ENCODE results near the gene EPHA5.

DNA sequence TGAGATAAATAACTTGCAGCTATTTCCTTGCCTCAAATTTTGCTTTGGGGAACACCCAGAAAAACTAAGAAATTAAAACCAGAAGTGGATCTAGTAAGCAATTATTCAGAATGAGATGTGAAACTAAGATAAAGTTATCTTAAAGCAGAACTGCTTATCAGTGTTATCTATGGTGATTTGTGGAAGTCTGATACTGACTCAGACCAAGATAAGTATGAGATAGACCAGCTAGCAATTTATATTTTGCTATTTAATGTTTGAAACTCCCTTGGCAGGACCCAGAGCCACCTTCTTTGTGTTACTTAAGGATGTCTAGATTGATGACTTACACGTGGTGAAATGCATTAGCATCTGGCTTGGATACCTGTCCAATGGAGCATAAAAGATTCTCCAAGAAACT, 368.1 kb downstream of the EPHA5 start:
- no peak for TF ChIP-seq POLR2A (IDR thresholded peaks at IDR 0.05)
- TF ChIP-seq, protein P1, sequence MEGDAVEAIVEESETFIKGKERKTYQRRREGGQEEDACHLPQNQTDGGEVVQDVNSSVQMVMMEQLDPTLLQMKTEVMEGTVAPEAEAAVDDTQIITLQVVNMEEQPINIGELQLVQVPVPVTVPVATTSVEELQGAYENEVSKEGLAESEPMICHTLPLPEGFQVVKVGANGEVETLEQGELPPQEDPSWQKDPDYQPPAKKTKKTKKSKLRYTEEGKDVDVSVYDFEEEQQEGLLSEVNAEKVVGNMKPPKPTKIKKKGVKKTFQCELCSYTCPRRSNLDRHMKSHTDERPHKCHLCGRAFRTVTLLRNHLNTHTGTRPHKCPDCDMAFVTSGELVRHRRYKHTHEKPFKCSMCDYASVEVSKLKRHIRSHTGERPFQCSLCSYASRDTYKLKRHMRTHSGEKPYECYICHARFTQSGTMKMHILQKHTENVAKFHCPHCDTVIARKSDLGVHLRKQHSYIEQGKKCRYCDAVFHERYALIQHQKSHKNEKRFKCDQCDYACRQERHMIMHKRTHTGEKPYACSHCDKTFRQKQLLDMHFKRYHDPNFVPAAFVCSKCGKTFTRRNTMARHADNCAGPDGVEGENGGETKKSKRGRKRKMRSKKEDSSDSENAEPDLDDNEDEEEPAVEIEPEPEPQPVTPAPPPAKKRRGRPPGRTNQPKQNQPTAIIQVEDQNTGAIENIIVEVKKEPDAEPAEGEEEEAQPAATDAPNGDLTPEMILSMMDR (IDR thresholded peaks at IDR 0.05): no peak

Measured in vagina (tissue), 2 donors.